Neural cell (in vitro differentiated cells): ENCODE data around the gene PPARGC1A.

Source experiments
- CTCF ChIP-seq: fragments of 450-650 bp; IDR thresholded peaks from 2 replicates; pipeline ENCODE4 v1.5.1; 2014; ENCODE audit warnings: antibody characterized with exemption, mild to moderate bottlenecking, moderate library complexity; ENCODE audit not compliant: poor library complexity, severe bottlenecking
- EZH2 ChIP-seq: fragments of 200-600, 300-800 bp; shearing (Covaris generic), sonication (generic); IDR thresholded peaks from 2 replicates; pipeline ENCODE4 v1.6.1; 2014; ENCODE audit warnings: antibody characterized with exemption, low read length, borderline replicate concordance, mild to moderate bottlenecking; ENCODE audit not compliant: insufficient read depth, poor library complexity, severe bottlenecking
- POLR2AphosphoS5 ChIP-seq: IDR thresholded peaks from 2 replicates; pipeline ENCODE4 v1.6.1; 2012
- SMC3 ChIP-seq: fragments of 450-650 bp; conservative IDR thresholded peaks from 2 replicates; pipeline ENCODE4 v1.6.1; 2014; ENCODE audit warnings: antibody characterized with exemption, mild to moderate bottlenecking, moderate library complexity; ENCODE audit not compliant: poor library complexity

GRCh38 chr4:23894021-23894420, 4.2 kb upstream of the PPARGC1A start:
- TF ChIP-seq CTCF (no peak), EZH2 (no peak), POLR2AphosphoS5 (no peak), SMC3 (no peak)
